IPS-18c (cell line): ENCODE results near the gene NKX2-1.
"Not testable (repeated sequence)": the region's sequence is repeated elsewhere in the genome, so short reads cannot be mapped to it uniquely, and the experiment has no call there.

ENCODE experiments used
- H3K4me3 ChIP-seq: 2 replicates; pipeline ENCODE4 v1.7.0; 2013; ENCODE audit warnings: low read depth, mild to moderate bottlenecking, low read length, moderate library complexity; ENCODE audit not compliant: insufficient read depth
- H3K9me3 ChIP-seq: one replicate; pipeline ENCODE4 v1.6.1; 2013; ENCODE audit warnings: mild to moderate bottlenecking, low read length, moderate library complexity; ENCODE audit not compliant: control insufficient read depth, insufficient read depth

Gene NKX2-1

GRCh38 chr14:36519431-36520321, at the start of gene NKX2-1:
Gene NKX2-1, minus strand, starts transcription at chr14:36520232. Its CDS starts 103 bp downstream, at chr14:36520129.
- Histone ChIP-seq H3K9me3 (no peaks in the 10 kb centered on the region), H3K4me3 (peak within 1 kb of the TSS; percentile 38)

- Histone ChIP-seq H3K9me3 (no peaks in the 10 kb centered on the region), H3K4me3 (no peak overlapping the region)
Observed at GRCh38 chr14:36556811-36557433, 36.9 kb upstream of the NKX2-1 start.

- Histone ChIP-seq H3K4me3 (no peak overlapping the region), H3K9me3 (no peaks in the 10 kb centered on the region)
Observed at GRCh38 chr14:36555998-36556743, 36.1 kb upstream of the NKX2-1 start.

GRCh38 chr14:36553656-36554260, 33.7 kb upstream of the NKX2-1 start:
- H3K4me3 ChIP-seq, result no peak overlapping the region
- no peaks in the 10 kb centered on the region for H3K9me3 ChIP-seq

- no peaks in the 10 kb centered on the region for H3K9me3 ChIP-seq
Observed at GRCh38 chr14:36550899-36551298, 30.9 kb upstream of the NKX2-1 start.

GRCh38 chr14:36544280-36544679, 24.2 kb upstream of the NKX2-1 start:
- H3K9me3 ChIP-seq, H3K4me3 ChIP-seq: not testable (repeated sequence)

More at GRCh38 chr14:36550899-36551298, 30.9 kb upstream of the NKX2-1 start:
- H3K4me3 ChIP-seq, result no peak overlapping the region

- H3K9me3 ChIP-seq, result no peaks in the 10 kb centered on the region
- no peak overlapping the region for H3K4me3 ChIP-seq
Observed at GRCh38 chr14:36538051-36538450, 18.0 kb upstream of the NKX2-1 start.

GRCh38 chr14:36529062-36529461, 9.0 kb upstream of the NKX2-1 start:
- no peak overlapping the region for H3K4me3 ChIP-seq
- H3K9me3 ChIP-seq, result no peaks in the 10 kb centered on the region

GRCh38 chr14:36525746-36526099, 5.7 kb upstream of the NKX2-1 start:
- Histone ChIP-seq H3K9me3 (no peaks in the 10 kb centered on the region), H3K4me3 (no peak overlapping the region; the same call in 1 of the 2 replicates)

GRCh38 chr14:36524874-36525745, 5.1 kb upstream of the NKX2-1 start:
- Histone ChIP-seq H3K9me3 (no peaks in the 10 kb centered on the region), H3K4me3 (peak overlapping the region; percentile 21; the same call in 1 of the 2 replicates)

- Histone ChIP-seq H3K4me3 (no peak overlapping the region), H3K9me3 (no peaks in the 10 kb centered on the region)
Observed at GRCh38 chr14:36524220-36524837, 4.3 kb upstream of the NKX2-1 start.

GRCh38 chr14:36522972-36523715, 3.1 kb upstream of the NKX2-1 start:
- Histone ChIP-seq H3K9me3 (no peaks in the 10 kb centered on the region), H3K4me3 (no peak overlapping the region)

GRCh38 chr14:36522347-36522971, 2.4 kb upstream of the NKX2-1 start:
- no peaks in the 10 kb centered on the region for H3K9me3 ChIP-seq
- H3K4me3 ChIP-seq, result no peak overlapping the region

GRCh38 chr14:36521598-36522345, 1.7 kb upstream of the NKX2-1 start:
- Histone ChIP-seq H3K9me3 (no peaks in the 10 kb centered on the region), H3K4me3 (no peak overlapping the region)
